ENCODE measurements around the gene CRABP2.

Gene CRABP2

DNA sequence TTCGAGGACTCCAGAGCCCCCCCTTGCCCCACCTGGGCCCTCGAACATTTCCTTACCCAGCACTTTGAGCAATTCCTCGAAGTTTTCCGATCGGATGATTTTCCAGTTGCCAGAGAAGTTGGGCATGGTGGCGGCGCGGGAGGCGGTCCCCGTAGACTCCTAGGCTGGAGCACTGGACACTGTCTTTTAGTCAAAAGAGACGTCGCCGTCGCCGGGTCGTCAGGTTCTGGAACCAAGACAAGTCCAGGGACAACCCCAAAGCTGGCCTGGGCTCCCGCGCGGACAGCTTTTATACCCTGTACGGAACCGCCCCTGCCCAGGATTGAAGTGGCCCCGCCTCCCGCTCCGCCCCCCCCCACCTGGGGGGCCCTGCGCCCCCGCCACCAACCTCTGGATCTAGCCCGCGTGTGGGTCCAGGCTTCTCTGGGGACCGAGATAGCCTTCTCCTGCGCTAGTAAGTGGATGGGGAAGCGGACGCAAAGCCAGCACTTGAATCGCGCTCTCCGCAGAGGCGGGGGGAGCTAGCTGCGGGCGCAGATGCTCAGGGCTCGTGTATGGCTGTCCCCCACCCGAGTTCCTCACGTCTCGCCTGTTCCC, at the start of gene CRABP2:
TSS of gene CRABP2 (minus strand) at position 263 of the 597 bp plus-strand sequence. CDS start at position 126, 137 bp downstream.
- DNase-seq (ENCODE audit: low read depth): no peak

GRCh38 chr1:156754219-156754618, 48.8 kb upstream of the CRABP2 start:
- no peak for DNase-seq (ENCODE audit: low read depth)

DNA sequence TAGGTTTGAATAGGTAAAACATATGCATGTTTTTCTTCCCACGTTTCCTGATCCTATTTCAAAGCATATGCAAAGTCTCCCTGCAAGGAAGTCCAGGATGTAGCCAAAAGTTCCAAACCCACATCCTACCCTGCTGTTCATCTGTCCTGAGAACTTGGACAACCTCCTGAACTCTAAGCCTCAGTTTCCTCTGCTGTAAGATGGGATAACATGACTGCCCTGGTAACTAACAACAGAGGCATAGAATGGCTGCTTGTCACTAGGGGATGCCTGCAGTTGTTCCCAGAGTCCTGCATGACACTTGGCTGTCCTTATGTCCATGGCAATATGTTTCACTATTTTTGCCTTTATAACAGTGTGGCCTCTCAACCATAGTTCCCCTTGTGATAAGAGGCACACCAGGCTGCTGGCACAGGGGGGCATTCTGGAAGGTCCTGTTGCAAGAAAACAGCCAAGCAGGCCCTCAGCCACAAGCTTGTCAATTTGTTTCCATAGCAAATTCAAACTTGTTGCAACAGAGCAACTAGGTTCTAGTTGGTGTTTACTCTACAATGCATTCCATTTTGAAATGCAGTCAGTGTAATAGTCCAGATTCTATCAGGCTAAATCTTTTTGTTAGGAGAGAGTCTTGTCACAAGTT, 47.6 kb upstream of the CRABP2 start:
- no peak for DNase-seq (ENCODE audit: low read depth)

DNA sequence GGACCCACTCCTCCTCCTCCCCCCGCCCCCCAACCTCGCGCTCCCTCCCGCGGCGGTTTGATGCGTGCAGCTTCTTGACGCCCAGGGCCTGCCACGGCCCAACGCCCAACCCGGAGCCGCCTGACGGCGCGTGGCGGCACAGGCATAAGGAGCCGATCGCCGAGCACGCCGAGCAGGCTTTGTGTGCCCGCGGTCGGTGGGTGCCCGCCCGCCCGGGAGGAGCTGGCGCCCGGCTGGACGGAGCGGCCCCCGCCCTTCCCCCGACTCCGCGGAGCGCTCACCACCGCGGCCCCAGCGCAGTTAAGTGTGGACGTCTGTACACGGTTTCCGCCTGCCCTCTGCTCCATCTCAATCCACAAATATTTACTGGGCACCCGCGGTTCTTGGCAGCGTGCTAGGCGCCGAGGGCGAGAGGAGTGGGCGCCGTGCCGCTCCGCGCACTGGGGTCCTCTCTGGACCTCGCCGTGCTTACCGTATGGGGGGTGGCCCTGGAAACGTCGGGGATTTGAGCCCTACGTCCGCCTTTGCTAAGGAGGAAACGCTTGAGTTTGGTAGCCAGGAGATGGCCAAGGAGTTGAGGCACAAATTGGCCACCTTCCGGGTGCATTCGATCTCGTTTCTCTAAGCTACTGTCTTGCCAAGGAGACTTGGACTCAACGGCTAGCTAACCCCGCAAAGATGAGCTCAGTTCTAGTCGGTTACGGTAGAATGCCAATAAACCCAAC, 46.5 kb upstream of the CRABP2 start:
- DNase-seq (ENCODE audit: low read depth): peak; percentile 83

- DNase-seq (ENCODE audit: low read depth): no peak
Measured at GRCh38 chr1:156751451-156751756, 46.0 kb upstream of the CRABP2 start, which contains the start of gene HDGF. HDGF (minus strand) TSS chr1:156751675; CDS start chr1:156751429, 246 bp downstream.

DNA sequence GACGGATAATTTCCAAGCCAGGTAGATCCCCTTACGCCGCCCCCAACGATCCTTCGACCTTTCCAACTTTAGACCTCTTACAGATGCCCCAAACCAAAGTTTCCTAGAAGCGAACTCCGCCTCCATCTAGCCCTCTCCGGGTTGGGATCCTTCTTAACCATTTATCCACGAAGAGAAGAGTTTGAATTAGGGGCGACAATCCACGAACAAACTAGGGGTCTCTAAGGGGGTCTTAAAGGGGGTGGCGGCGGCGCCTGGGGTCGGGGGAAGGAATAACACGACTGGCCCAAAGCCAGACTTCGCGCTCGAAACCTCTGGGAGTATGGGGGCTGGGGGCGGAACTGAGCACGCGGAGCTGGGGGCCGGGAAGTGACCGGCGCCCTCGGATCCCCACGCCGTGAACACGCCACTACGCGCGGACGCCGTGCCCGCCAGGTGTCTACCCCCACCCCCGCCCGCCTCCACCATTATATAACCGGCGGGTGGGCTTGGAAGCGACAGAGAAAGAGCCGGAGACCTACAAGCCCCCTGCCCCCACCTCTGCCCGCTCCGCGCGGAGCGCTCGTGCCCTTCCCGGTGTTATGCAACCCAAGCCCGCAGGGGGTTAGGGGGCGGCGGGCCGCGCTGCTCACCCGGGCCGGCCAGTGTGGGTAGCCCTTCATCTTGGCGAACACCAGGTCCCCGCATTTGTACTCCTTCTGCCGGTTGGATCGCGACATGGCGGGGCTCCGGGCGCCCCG, 45.5 kb upstream of the CRABP2 start:
- no peak for DNase-seq (ENCODE audit: low read depth)

DNA sequence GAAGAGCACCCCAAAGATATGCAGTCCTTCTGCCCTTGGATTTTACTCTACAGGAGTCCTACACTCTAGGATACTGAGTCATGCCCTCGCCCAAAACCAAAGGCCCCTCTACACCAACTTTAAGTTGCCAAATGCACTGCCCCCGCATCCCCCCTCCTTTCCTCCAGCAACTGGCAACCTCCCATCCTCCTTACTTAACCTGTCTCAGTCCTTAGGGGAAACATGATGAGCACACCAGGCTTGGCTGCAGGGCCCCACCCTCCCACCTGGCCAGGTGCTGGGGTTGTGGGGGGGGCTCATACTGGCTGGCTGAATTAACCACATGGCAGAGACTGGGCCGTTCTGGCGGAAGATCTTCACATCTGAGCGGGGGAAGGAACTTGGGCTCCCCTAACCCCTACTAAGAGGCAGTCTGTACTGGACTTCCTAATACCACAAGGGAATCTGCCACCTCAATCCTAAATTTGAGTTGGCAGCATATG, 44.8 kb upstream of the CRABP2 start:
- no peak for DNase-seq (ENCODE audit: low read depth)

DNA sequence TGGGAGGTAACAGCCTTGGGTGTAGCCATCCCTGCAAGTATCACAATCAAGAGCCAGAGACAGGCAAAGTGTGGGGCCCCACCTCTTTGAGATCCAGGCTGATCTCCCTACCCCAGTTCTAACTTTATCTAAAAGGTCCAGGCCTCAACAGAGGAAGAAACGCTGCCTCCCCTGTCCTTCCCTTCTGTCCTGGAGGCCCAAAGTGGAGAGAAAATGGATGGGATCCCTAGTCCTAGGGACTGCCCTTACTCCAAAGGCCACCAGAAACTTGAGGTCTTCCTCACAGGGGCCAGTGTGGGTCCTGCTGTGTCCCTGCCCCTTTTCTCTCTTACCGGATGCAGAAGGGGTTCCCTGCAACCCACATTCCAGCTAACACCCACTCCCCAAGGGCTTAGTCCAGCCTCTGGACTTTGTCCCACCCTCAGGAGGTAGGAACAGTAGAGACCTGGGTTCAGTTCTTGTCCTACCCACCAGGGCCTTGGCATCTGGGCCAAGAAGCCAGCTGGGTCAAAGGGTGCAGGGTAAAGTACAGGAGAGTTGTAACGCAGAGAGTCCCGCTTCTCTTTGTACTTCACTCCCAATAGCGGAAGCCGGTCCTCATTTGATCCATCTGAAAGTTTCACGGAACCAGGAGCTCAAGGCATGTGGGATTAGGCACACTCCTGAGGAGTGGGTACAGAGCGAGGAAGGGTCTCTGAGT, 44.2 kb upstream of the CRABP2 start:
- no peak for DNase-seq (ENCODE audit: low read depth)

GRCh38 chr1:156748670-156749418, 43.5 kb upstream of the CRABP2 start:
- no peak for DNase-seq (ENCODE audit: low read depth)

GRCh38 chr1:156747742-156748669, 42.6 kb upstream of the CRABP2 start:
- no peak for DNase-seq (ENCODE audit: low read depth)

GRCh38 chr1:156746728-156747631, 41.6 kb upstream of the CRABP2 start:
- peak; percentile 79 for DNase-seq (ENCODE audit: low read depth)

DNA sequence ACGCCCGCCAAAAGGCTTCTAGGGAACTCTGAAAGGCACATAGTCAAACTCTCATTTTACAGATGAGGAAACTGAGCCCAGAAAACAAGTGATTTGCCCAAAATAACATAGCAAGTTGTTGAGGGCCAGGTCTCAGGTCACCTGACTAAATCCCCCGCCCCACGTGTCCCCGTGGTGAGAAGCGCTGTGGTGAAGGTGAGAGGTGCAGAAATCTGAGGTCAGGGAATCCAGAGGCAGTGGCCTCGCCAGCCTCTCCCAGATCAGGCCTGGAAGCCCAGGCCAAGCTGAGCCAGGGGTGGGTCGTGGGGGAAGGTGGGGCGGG, 41.0 kb upstream of the CRABP2 start:
- no peak for DNase-seq (ENCODE audit: low read depth)

GRCh38 chr1:156745881-156746280, 40.5 kb upstream of the CRABP2 start:
- no peak for DNase-seq (ENCODE audit: low read depth)

- DNase-seq (ENCODE audit: low read depth): no peak
Measured at GRCh38 chr1:156744786-156745419, 39.5 kb upstream of the CRABP2 start.

- DNase-seq (ENCODE audit: low read depth): no peak
Measured at GRCh38 chr1:156744344-156744743, 39.0 kb upstream of the CRABP2 start.

GRCh38 chr1:156743367-156744302, 38.3 kb upstream of the CRABP2 start:
- no peak for DNase-seq (ENCODE audit: low read depth)

DNA sequence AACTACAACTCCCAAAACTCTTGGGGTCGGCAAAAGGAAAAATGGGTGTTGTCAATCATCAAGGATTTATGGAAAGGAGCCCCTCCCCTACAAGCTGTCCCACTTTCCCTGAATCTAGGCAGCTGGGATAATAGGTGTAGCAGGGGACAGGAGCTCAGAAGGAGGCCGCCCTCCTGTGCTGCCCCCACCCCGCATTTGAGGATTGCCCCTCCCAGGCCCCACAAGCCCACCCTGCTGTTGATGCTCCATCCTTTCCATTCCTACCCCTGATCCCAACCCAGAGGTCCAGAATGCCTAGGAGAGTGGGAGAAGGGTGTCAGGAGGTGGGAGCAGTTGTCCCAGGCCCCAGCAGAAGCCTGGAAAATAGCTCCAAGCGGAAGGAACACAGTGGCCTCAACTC, 37.4 kb upstream of the CRABP2 start:
- no peak for DNase-seq (ENCODE audit: low read depth)

- DNase-seq (ENCODE audit: low read depth): no peak
Measured at GRCh38 chr1:156742017-156742416, 36.6 kb upstream of the CRABP2 start.
